Cerebellar nuclear complex (tissue), 1 donor: ENCODE data around the gene SLC4A1AP.

Experiments
- DNase-seq, 2 experiments: peaks; one replicate each; lab custom pipeline; 2025; lab: John Stamatoyannopoulos, UW

The SLC4A1AP gene

GRCh38 chr2:27741673-27742072 lies 78.0 kb downstream of the SLC4A1AP start:
- no peak for DNase-seq

- no peak for DNase-seq
Measured at GRCh38 chr2:27742571-27742970, 78.9 kb downstream of the SLC4A1AP start.
